Glomerular visceral epithelial cell (primary cell): ENCODE results near the gene TSEN34.
"Not testable (repeated sequence)": the region's sequence is repeated elsewhere in the genome, so short reads cannot be mapped to it uniquely, and the experiment has no call there.

Experiments used
- DNase-seq: peaks from one replicate; pipeline ENCODE4 v3.0.0-alpha.2; 2016; ENCODE audit errors: extremely low spot score

The TSEN34 gene

GRCh38 chr19:54239491-54240371, 48.6 kb downstream of the TSEN34 start:
- DNase-seq: not testable (repeated sequence)

- not testable (repeated sequence) for DNase-seq
These were observed 49.5 kb downstream of the TSEN34 start for GRCh38 chr19:54240372-54241336.

GRCh38 chr19:54242234-54242633, 51.1 kb downstream of the TSEN34 start:
- DNase-seq: not testable (repeated sequence)

GRCh38 chr19:54242646-54243045, 51.5 kb downstream of the TSEN34 start, which contains the start of gene LILRA6:
TSS of gene LILRA6 (minus strand) at chr19:54242790.
- not testable (repeated sequence) for DNase-seq

GRCh38 chr19:54243809-54244208, 52.7 kb downstream of the TSEN34 start:
- not testable (repeated sequence) for DNase-seq
